Mesenchymal stem cell (in vitro differentiated cells and primary cell): ENCODE measurements around the gene ARL15.
A peak's percentile ranks its signal among the peaks of the same experiment; 100 is the strongest.

Source experiments
- DNase-seq: peaks from one replicate; pipeline ENCODE4 v3.0.0-alpha.2; 2013
- H2AFZ ChIP-seq: one replicate; pipeline ENCODE4 v1.6.1; 2013; ENCODE audit warnings: low read depth, mild to moderate bottlenecking, control low read depth, inconsistent platforms, low read length, moderate library complexity
- H2AK5ac ChIP-seq: 2 replicates; pipeline ENCODE4 v1.6.1; 2013; ENCODE audit warnings: low read length, moderate library complexity, mild to moderate bottlenecking, inconsistent platforms; ENCODE audit not compliant: severe bottlenecking
- H2BK120ac ChIP-seq: one replicate; pipeline ENCODE4 v1.6.1; 2013; ENCODE audit warnings: low read depth, mild to moderate bottlenecking, inconsistent platforms, low read length, moderate library complexity
- H2BK12ac ChIP-seq, 2 experiments: one replicate each; pipeline ENCODE4 v1.6.1; 2013; ENCODE audit warnings: inconsistent platforms in 2 of 2, low read length in 2 of 2, mild to moderate bottlenecking in 2 of 2, moderate library complexity in 2 of 2, control low read depth in 1 of 2
- H2BK15ac ChIP-seq: one replicate; pipeline ENCODE4 v1.6.1; 2013; ENCODE audit warnings: mild to moderate bottlenecking, low read depth, inconsistent platforms; ENCODE audit not compliant: poor library complexity, severe bottlenecking
- H2BK5ac ChIP-seq: 2 replicates; pipeline ENCODE4 v1.6.1; 2013; ENCODE audit warnings: low read depth, mild to moderate bottlenecking, low read length, control low read depth, inconsistent platforms; ENCODE audit not compliant: poor library complexity, severe bottlenecking
- H3K14ac ChIP-seq, 2 experiments: one replicate each; pipeline ENCODE4 v1.6.1; 2013; ENCODE audit warnings: inconsistent platforms in 2 of 2, low read length in 2 of 2, control low read depth in 1 of 2, mild to moderate bottlenecking in 1 of 2, moderate library complexity in 1 of 2
- H3K18ac ChIP-seq, 2 experiments: one replicate each; pipeline ENCODE4 v1.6.1; 2013; ENCODE audit warnings: inconsistent platforms in 2 of 2, low read length in 2 of 2, control low read depth in 1 of 2, low read depth in 1 of 2, mild to moderate bottlenecking in 1 of 2
- H3K23ac ChIP-seq, 2 experiments: one replicate each; pipeline ENCODE4 v1.6.1; 2013; ENCODE audit warnings: inconsistent platforms in 2 of 2, low read length in 2 of 2, mild to moderate bottlenecking in 2 of 2, moderate library complexity in 2 of 2, control low read depth in 1 of 2
- H3K27ac ChIP-seq: 2 replicates; pipeline ENCODE4 v1.5.1; 2013; ENCODE audit warnings: mild to moderate bottlenecking, moderate library complexity, low read length, control low read depth, inconsistent platforms; ENCODE audit not compliant: poor library complexity, severe bottlenecking
- H3K27me3 ChIP-seq, 2 experiments: 2 replicates each; pipeline versions ENCODE4 v1.6.1 to v1.7.0; 2013; ENCODE audit warnings: low read length in 2 of 2, mild to moderate bottlenecking in 2 of 2, moderate library complexity in 2 of 2, control low read depth in 1 of 2, inconsistent platforms in 1 of 2; ENCODE audit not compliant: control insufficient read depth in 1 of 2, insufficient read depth in 1 of 2
- H3K36me3 ChIP-seq, 2 experiments: 2 replicates each; pipeline versions ENCODE4 v1.6.1 to v1.7.0; 2013; ENCODE audit warnings: low read length in 2 of 2, control low read depth in 1 of 2, inconsistent platforms in 1 of 2, low read depth in 1 of 2, mild to moderate bottlenecking in 1 of 2; ENCODE audit not compliant: insufficient read depth in 2 of 2, control insufficient read depth in 1 of 2
- H3K4ac ChIP-seq, 2 experiments: one replicate each; pipeline ENCODE4 v1.6.1; 2013; ENCODE audit warnings: inconsistent platforms in 2 of 2, low read length in 2 of 2, mild to moderate bottlenecking in 2 of 2, moderate library complexity in 2 of 2, control low read depth in 1 of 2, low read depth in 1 of 2
- H3K4me1 ChIP-seq: 2 replicates; pipeline ENCODE4 v1.6.1; 2013; ENCODE audit warnings: low read depth, low read length, control low read depth; ENCODE audit not compliant: control insufficient read depth, insufficient read depth
- H3K4me2 ChIP-seq: 2 replicates; pipeline ENCODE4 v1.6.1; 2013; ENCODE audit warnings: low read length, mild to moderate bottlenecking, inconsistent platforms; ENCODE audit not compliant: poor library complexity, severe bottlenecking
- H3K4me3 ChIP-seq, 2 experiments: 2 replicates each; pipeline versions ENCODE4 v1.5.1 to v1.7.0; 2013; ENCODE audit warnings: low read length in 2 of 2, mild to moderate bottlenecking in 2 of 2, control low read depth in 1 of 2, low read depth in 1 of 2; ENCODE audit not compliant: insufficient read depth in 1 of 2
- H3K79me1 ChIP-seq: replicated peaks from 2 replicates; pipeline ENCODE4 v1.6.1; 2013; ENCODE audit warnings: mild to moderate bottlenecking, control low read depth, low read length, inconsistent platforms; ENCODE audit not compliant: poor library complexity, severe bottlenecking
- H3K9ac ChIP-seq: 2 replicates; pipeline ENCODE4 v1.7.0; 2013; ENCODE audit warnings: mild to moderate bottlenecking, low read length, moderate library complexity
- H3K9me3 ChIP-seq: 2 replicates; pipeline ENCODE4 v1.7.0; 2013; ENCODE audit warnings: mild to moderate bottlenecking, low read length; ENCODE audit not compliant: control insufficient read depth
- H4K8ac ChIP-seq: one replicate; pipeline ENCODE4 v1.6.1; 2013; ENCODE audit warnings: inconsistent platforms, mild to moderate bottlenecking, low read length, moderate library complexity
- H4K91ac ChIP-seq: one replicate; pipeline ENCODE4 v1.6.1; 2013; ENCODE audit warnings: mild to moderate bottlenecking, low read length, inconsistent platforms
- WGBS: methylation state at CpG from one replicate; pipeline ENCODE4 v1.1.7; 2013; ENCODE audit warnings: mixed read lengths; 5-methylcytosine and 5-hydroxymethylcytosine counted together

ARL15 gene

GRCh38 chr5:53943938-53944337 lies 366.4 kb downstream of the ARL15 start:
- no peaks in the 10 kb centered on the region for H3K36me3 ChIP-seq
- DNase-seq: no peak

DNA sequence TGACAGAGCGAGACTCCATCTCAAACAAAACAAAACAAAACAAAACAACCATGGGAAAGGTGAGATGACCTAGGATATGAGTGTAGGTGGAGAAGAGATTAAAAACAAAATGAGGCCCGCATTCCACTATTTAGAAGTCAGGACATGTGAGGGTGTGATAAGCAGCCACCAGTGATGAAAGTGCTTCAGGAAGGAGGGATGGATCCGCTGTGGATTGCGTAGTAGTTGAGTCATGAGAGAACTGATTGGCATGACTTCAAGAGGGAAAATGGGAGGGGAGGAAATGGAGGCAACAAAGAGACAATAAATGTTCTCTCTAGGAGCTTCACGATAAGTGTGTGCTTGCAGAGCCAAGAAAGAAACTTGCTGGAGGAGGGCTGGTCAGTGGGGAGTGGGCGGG lies 367.6 kb downstream of the ARL15 start:
- no peak overlapping the region for H4K8ac ChIP-seq
- H4K91ac ChIP-seq: no peak overlapping the region
- H2AFZ ChIP-seq: no peak overlapping the region
- H2BK120ac ChIP-seq: no peak overlapping the region
- H3K9me3 ChIP-seq: no peaks in the 10 kb centered on the region
- H3K27me3 ChIP-seq: no peaks in the 10 kb centered on the region
- no peak overlapping the region for H2BK15ac ChIP-seq
- DNase-seq: peak; percentile 37
- H3K4ac ChIP-seq: no peak overlapping the region
- no peaks in the 10 kb centered on the region for H3K4me1 ChIP-seq
- H3K79me1 ChIP-seq: no peaks in the 10 kb centered on the region
- no peak overlapping the region for H3K27ac ChIP-seq
- 62% methylated on average over 4 of the region's 6 CpGs for WGBS
- no peak overlapping the region for H2BK12ac ChIP-seq
- peak overlapping the region; percentile 82 for H3K9ac ChIP-seq
- H3K23ac ChIP-seq: no peak overlapping the region
- no peaks in the 10 kb centered on the region for H3K36me3 ChIP-seq
- H3K14ac ChIP-seq: no peak overlapping the region
- H2AK5ac ChIP-seq: no peak overlapping the region
- peak overlapping the region in 1 of 2 experiments; percentile 6 for H3K4me3 ChIP-seq
- H3K18ac ChIP-seq: no peak overlapping the region
- H3K4me2 ChIP-seq: no peak overlapping the region
- H2BK5ac ChIP-seq: no peak overlapping the region

More at GRCh38 chr5:53943938-53944337, 366.4 kb downstream of the ARL15 start:
- Histone ChIP-seq H3K4me2 (no peak overlapping the region), H2AFZ (no peak overlapping the region), H2BK120ac (no peak overlapping the region), H3K4ac (no peak overlapping the region), H3K4me1 (no peaks in the 10 kb centered on the region), H2BK12ac (no peak overlapping the region), H2BK5ac (no peak overlapping the region), H3K27ac (no peak overlapping the region), H3K79me1 (no peaks in the 10 kb centered on the region), H3K4me3 (no peak overlapping the region), H3K27me3 (no peaks in the 10 kb centered on the region), H3K14ac (no peak overlapping the region), H3K9ac (no peak overlapping the region), H2BK15ac (no peak overlapping the region), H2AK5ac (no peak overlapping the region), H4K91ac (no peak overlapping the region), H3K18ac (no peak overlapping the region), H3K23ac (no peak overlapping the region), H4K8ac (no peak overlapping the region), H3K9me3 (no peaks in the 10 kb centered on the region)
- WGBS: 92% methylated on average over 1 of the region's 1 CpG

DNA sequence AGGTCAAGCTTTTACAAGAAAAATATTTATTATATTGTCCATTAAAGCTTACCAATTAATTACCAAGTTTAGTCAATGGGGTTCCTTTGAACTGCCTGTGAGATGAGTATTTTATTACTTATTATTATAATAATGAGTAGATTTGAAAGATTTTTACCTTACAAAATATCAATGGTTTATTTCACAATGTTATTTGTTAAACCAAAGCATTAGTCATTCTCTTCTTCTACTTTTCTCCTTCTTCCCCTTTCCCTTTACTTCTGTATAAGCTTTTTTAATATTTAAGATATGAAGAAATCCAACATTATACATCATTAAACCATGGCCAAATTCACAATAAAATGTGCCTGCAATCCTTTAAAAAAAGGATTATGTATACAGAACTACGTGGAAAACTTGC lies 369.5 kb downstream of the ARL15 start:
- no peak overlapping the region for H4K91ac ChIP-seq
- no peak overlapping the region for H3K23ac ChIP-seq
- H3K9me3 ChIP-seq: no peaks in the 10 kb centered on the region
- no peak overlapping the region for H3K14ac ChIP-seq
- no CpG with 5 or more reads among the region's 1 CpG for WGBS
- H3K27ac ChIP-seq: no peak overlapping the region
- no peak overlapping the region for H2AK5ac ChIP-seq
- H3K4me1 ChIP-seq: no peaks in the 10 kb centered on the region
- no peak overlapping the region for H2BK120ac ChIP-seq
- DNase-seq: no peak
- no peak overlapping the region for H3K4me2 ChIP-seq
- H2AFZ ChIP-seq: no peak overlapping the region
- no peak overlapping the region for H3K9ac ChIP-seq
- no peaks in the 10 kb centered on the region for H3K36me3 ChIP-seq
- H3K18ac ChIP-seq: no peak overlapping the region
- H3K27me3 ChIP-seq: no peaks in the 10 kb centered on the region
- H3K4me3 ChIP-seq: no peak overlapping the region
- no peak overlapping the region for H2BK12ac ChIP-seq
- no peaks in the 10 kb centered on the region for H3K79me1 ChIP-seq
- H3K4ac ChIP-seq: no peak overlapping the region
- H2BK15ac ChIP-seq: no peak overlapping the region
- no peak overlapping the region for H4K8ac ChIP-seq
- H2BK5ac ChIP-seq: no peak overlapping the region

DNA sequence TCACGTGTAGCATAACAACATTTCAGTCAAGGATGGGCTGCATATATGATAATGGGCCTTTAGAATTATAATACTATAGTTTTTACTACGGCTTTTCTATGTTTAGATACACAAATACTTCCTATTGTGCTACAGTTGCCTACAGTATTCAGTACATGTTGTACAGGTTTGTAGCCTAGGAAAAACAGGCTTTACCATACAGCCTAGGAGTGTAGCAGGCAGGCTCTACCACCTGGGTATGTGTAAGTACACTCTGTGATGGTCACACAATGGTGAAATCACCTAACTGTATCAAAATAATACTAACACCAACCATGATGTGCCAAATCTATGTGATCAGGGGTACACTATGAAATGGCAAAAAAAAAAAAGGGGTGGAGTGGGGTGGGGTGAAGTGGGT lies 372.9 kb downstream of the ARL15 start:
- H3K4me3 ChIP-seq: no peak overlapping the region
- no peak overlapping the region for H2BK5ac ChIP-seq
- no peak overlapping the region for H2BK120ac ChIP-seq
- H3K4me2 ChIP-seq: no peak overlapping the region
- H4K8ac ChIP-seq: no peak overlapping the region
- H3K27me3 ChIP-seq: no peaks in the 10 kb centered on the region
- no peak overlapping the region for H3K18ac ChIP-seq
- H3K79me1 ChIP-seq: no peaks in the 10 kb centered on the region
- H2BK12ac ChIP-seq: no peak overlapping the region
- 100% methylated on average over 1 of the region's 2 CpGs for WGBS
- H3K23ac ChIP-seq: no peak overlapping the region
- H3K9me3 ChIP-seq: no peaks in the 10 kb centered on the region
- no peaks in the 10 kb centered on the region for H3K36me3 ChIP-seq
- H3K9ac ChIP-seq: no peak overlapping the region
- H2AK5ac ChIP-seq: no peak overlapping the region
- H3K4me1 ChIP-seq: no peaks in the 10 kb centered on the region
- DNase-seq: no peak
- H3K14ac ChIP-seq: no peak overlapping the region
- no peak overlapping the region for H2AFZ ChIP-seq
- no peak overlapping the region for H3K27ac ChIP-seq
- no peak overlapping the region for H4K91ac ChIP-seq
- H3K4ac ChIP-seq: no peak overlapping the region
- H2BK15ac ChIP-seq: no peak overlapping the region
